Right ventricle myocardium inferior (tissue), 1 donor: Measurements from ENCODE around the gene ARHGEF40. TPM values are rescaled to one million over a fixed set of nuclear protein-coding genes. Genes with fewer than 3 reads are reported as not detected.

Experiments
- ATAC-seq: fragments of 200-7000 bp; cut with Tn5 transposase; one replicate; pipeline ENCODE4 v1.9.1; 2020; ENCODE audit warnings: mild to moderate bottlenecking, moderate library complexity
- DNase-seq: peaks from one replicate; pipeline ENCODE4 v3.0.0; 2021; ENCODE audit errors: missing footprints
- intact Hi-C: fragments of 100-400 bp; cut with DNase I; formaldehyde crosslinking; loops from one replicate; pipeline ENCODE4 v1.11.0; 2022
- long read RNA-seq: library from polyadenylated mRNA; unstranded; transcript quantifications from one replicate; pipeline ENCODE4 v2.0.0, GENCODE V29; 2021
- total RNA-seq: library from RNA; stranded (reverse); fragmentation: NEBNext Ultra II Directional; extraction: Animal tissue kit (Norgen Biotek cat#: 25700); gene quantifications from one replicate; pipeline ENCODE4 v1.2.1, GENCODE V29; 2021
- donor health status: DM: no; HTN: yes; CAD: no; lungs with severe emphysema.

ARHGEF40 gene
- 25.5 TPM for total RNA-seq
- long read RNA-seq, full-length matches to known transcripts: 11 of 50 reads
- long read RNA-seq, partial matches to known transcripts: 16 of 50 reads
- long read RNA-seq, other reads (novel, unspliced or antisense): 23 of 50 reads

- DNase-seq: peak; percentile 87
- peak; percentile 69 for ATAC-seq
- intact Hi-C loops: loop anchor here (2.0 kb wide), 1 partner anchor 43 kb away; no protein-coding TSS in a partner anchor
Measured at GRCh38 chr14:21070083-21070609, at the start of gene ARHGEF40. ARHGEF40 (plus strand) TSS chr14:21070304; CDS start chr14:21070397, 93 bp downstream.

- ATAC-seq (no peak), DNase-seq (no peak)
- intact Hi-C loops: no loop called here
Measured at GRCh38 chr14:21020977-21021545, 49.0 kb upstream of the ARHGEF40 start.

- ATAC-seq (no peak), DNase-seq (no peak)
- intact Hi-C loops: no loop called here
Measured at GRCh38 chr14:21022686-21023085, 47.4 kb upstream of the ARHGEF40 start.

GRCh38 chr14:21023174-21023573 is 46.9 kb upstream of the ARHGEF40 start:
- no peak for ATAC-seq
- intact Hi-C loops: no loop called here
- no peak for DNase-seq

GRCh38 chr14:21023817-21024584 is 46.1 kb upstream of the ARHGEF40 start:
- DNase-seq (no peak), ATAC-seq (peak; percentile 6)
- intact Hi-C loops: no loop called here

- intact Hi-C loops: loop anchor here (1.0 kb wide), 1 partner anchor 15 kb away; no protein-coding TSS in a partner anchor
- peak; percentile 87 for ATAC-seq
- peak; percentile 93 for DNase-seq
Measured at GRCh38 chr14:21024585-21025370, 45.3 kb upstream of the ARHGEF40 start, which contains the start of gene NDRG2. NDRG2 (minus strand) TSS chr14:21025061; CDS start chr14:21023315, 1,746 bp downstream.

- peak; percentile 92 for DNase-seq
- intact Hi-C loops: loop anchor here (1.0 to 2.0 kb wide), 2 partner anchors 14 to 45 kb away; partner anchors contain the start of gene ARHGEF40
- peak; percentile 75 for ATAC-seq
Measured at GRCh38 chr14:21025371-21026273, 44.5 kb upstream of the ARHGEF40 start.

- ATAC-seq: no peak
- no peak for DNase-seq
Measured at GRCh38 chr14:21026274-21026987, 43.7 kb upstream of the ARHGEF40 start.

GRCh38 chr14:21026988-21027315 is 43.2 kb upstream of the ARHGEF40 start:
- DNase-seq (no peak), ATAC-seq (no peak)
- intact Hi-C loops: loop anchor here (2.0 kb wide), 1 partner anchor 44 kb away; the partner anchor contains the start of gene ARHGEF40

More at GRCh38 chr14:21026274-21026987, 43.7 kb upstream of the ARHGEF40 start:
- intact Hi-C loops: loop anchor here (2.0 kb wide), 1 partner anchor 44 kb away; the partner anchor contains the start of gene ARHGEF40

GRCh38 chr14:21029917-21030316 is 40.2 kb upstream of the ARHGEF40 start, which contains the start of gene TPPP2:
TPPP2 (plus strand) TSS chr14:21030217; CDS start chr14:21030582, 365 bp downstream.
- no peak for ATAC-seq
- no peak for DNase-seq
- intact Hi-C loops: no loop called here

- ATAC-seq (no peak), DNase-seq (no peak)
- intact Hi-C loops: no loop called here
Measured at GRCh38 chr14:21030531-21030930, 39.6 kb upstream of the ARHGEF40 start.

- intact Hi-C loops: no loop called here
- no peak for DNase-seq
- no peak for ATAC-seq
Measured at GRCh38 chr14:21032326-21033132, 37.6 kb upstream of the ARHGEF40 start.

- ATAC-seq (no peak), DNase-seq (no peak)
- intact Hi-C loops: no loop called here
Measured at GRCh38 chr14:21033133-21033698, 36.9 kb upstream of the ARHGEF40 start.

GRCh38 chr14:21034707-21035106 is 35.4 kb upstream of the ARHGEF40 start, which contains the start of gene RNASE13:
RNASE13 (minus strand) TSS chr14:21034807; CDS start chr14:21034288, 519 bp downstream.
- intact Hi-C loops: no loop called here
- ATAC-seq (no peak), DNase-seq (no peak)

- no peak for ATAC-seq
- intact Hi-C loops: no loop called here
Measured at GRCh38 chr14:21036751-21037150, 33.4 kb upstream of the ARHGEF40 start.

GRCh38 chr14:21037156-21037555 is 32.9 kb upstream of the ARHGEF40 start:
- intact Hi-C loops: no loop called here
- DNase-seq (no peak), ATAC-seq (no peak)

More at GRCh38 chr14:21036751-21037150, 33.4 kb upstream of the ARHGEF40 start:
- DNase-seq: no peak
